Calu3 (cell line): ENCODE measurements around the gene SRGAP3. TPM values are rescaled to one million over a fixed set of nuclear protein-coding genes. Genes with fewer than 3 reads are reported as not detected.

ENCODE experiments used
- BruUV-seq: library from RNA; stranded (reverse); fragments of 400-500 nt; replicated peaks from 2 replicates; lab custom pipeline; 2021; lab: Mats Ljungman, UMichigan
- CTCF ChIA-PET: fragments of 300-600 bp; sonication (Branson Sonifier 250); formaldehyde crosslinking; loops from one replicate; lab custom pipeline; 2022; ENCODE audit warnings: antibody characterized with exemption; lab: Charles Lee
- DNase-seq: peaks from one replicate; pipeline ENCODE4 v3.0.0; 2022
- H3K27ac Mint-ChIP-seq: one replicate; pipeline ENCODE4 v1.8.0; 2022; ENCODE audit warnings: mixed read lengths; ENCODE audit not compliant: unreplicated experiment
- H3K27me3 Mint-ChIP-seq: one replicate; pipeline ENCODE4 v1.8.0; 2022; ENCODE audit warnings: mixed read lengths; ENCODE audit not compliant: unreplicated experiment
- H3K36me3 Mint-ChIP-seq: one replicate; pipeline ENCODE4 v1.8.0; 2022; ENCODE audit warnings: mild to moderate bottlenecking, moderate library complexity, mixed read lengths; ENCODE audit not compliant: insufficient read depth, unreplicated experiment
- H3K4me1 Mint-ChIP-seq: one replicate; pipeline ENCODE4 v1.8.0; 2022; ENCODE audit warnings: mild to moderate bottlenecking, low read depth, mixed read lengths; ENCODE audit not compliant: unreplicated experiment
- H3K4me3 Mint-ChIP-seq: one replicate; pipeline ENCODE4 v1.8.0; 2022; ENCODE audit warnings: mild to moderate bottlenecking, low read depth, moderate library complexity, mixed read lengths; ENCODE audit not compliant: unreplicated experiment
- H3K9me3 Mint-ChIP-seq: one replicate; pipeline ENCODE4 v1.8.0; 2022; ENCODE audit warnings: low read depth, mixed read lengths; ENCODE audit not compliant: unreplicated experiment
- CTCF ChIP-seq: fragments of 200-600 bp; IDR thresholded peaks from one replicate; pipeline ENCODE4 v1.8.0; 2022; ENCODE audit warnings: antibody characterized with exemption; ENCODE audit not compliant: unreplicated experiment
- intact Hi-C: fragments of 100-400 bp; cut with micrococcal nuclease; formaldehyde crosslinking; loops from one replicate; pipeline ENCODE4 v1.10.0; 2022; ENCODE audit not compliant: unreplicated experiment
- total RNA-seq: library from RNA; stranded (reverse); gene quantifications from 2 replicates; pipeline ENCODE4 v1.2.3, GENCODE V29; 2022

Gene SRGAP3
- total RNA-seq, 1 experiment from 2014 or later: 8.2 TPM

DNA sequence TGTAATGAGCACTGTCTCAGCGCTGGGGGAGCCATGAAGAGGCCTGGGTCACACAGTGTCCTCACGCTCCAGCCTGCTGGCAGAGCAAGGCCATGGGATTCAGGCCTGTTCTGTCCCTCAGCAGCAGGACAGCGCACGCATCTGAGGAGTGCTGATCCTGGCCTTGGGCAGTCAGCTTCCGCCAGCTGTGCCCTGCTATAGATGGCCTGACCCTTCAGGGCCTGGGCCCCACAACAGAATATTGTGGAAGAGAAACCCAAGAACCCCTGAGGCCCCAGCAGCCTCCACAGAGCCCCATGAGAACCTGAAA lies 78.6 kb downstream of the SRGAP3 start:
- intact Hi-C loops: no loop called here
- CTCF ChIA-PET: no interaction called here
- Mint-ChIP-seq H3K4me1 (peaks cover 31% of the 10 kb centered on the region), H3K27me3 (no peaks in the 10 kb centered on the region), H3K27ac (no peak overlapping the region), H3K36me3 (no peaks in the 10 kb centered on the region), H3K4me3 (no peak overlapping the region), H3K9me3 (no peaks in the 10 kb centered on the region)
- BruUV-seq: no TSS peak
- no peak for DNase-seq
- no peak for TF ChIP-seq CTCF

DNA sequence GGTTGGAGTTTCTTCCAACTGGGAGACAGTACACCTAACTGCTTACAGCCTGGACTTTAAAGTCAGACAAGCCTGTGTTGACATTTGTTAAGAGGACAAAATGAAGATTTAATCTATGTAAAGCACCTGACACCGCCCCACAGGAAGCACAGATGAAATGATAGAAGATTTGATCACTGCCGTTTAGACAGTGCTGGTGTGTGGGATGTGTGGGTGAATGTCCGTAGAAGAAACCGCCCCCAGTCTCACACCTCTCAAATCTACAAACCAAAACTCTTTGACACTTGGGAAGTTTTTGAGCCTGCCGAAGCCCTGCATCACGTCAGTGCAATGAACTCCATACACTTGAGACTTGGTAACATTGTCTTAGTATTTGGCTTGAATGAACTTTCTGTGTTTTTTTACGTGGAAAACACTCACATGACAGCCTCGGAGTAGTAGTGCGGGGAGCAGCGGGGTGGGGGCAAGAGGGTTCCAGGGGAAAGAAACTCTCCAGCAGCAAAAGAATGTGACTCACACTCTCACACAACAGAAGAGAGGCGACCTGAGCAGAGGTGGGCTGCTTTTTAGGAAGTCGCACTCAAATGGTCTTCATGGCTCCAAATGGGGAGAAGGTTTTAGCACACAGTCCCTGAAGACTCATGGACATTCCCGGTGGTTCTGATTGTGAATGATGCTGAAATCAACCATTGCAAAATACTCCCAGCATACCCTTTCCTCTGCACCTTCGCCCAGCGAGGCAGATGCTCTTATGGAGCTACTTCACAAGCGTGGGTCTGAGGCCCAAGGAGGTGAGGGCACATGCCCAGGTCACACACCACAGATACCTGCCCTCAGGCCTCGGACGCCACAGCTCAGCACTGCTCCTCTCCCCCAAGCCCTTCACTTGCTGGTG lies 79.2 kb downstream of the SRGAP3 start:
- H3K36me3 Mint-ChIP-seq: no peaks in the 10 kb centered on the region
- no peak overlapping the region for H3K27ac Mint-ChIP-seq
- CTCF ChIA-PET: no interaction called here
- H3K4me1 Mint-ChIP-seq: peaks cover 27% of the 10 kb centered on the region
- intact Hi-C loops: no loop called here
- no peaks in the 10 kb centered on the region for H3K9me3 Mint-ChIP-seq
- no peaks in the 10 kb centered on the region for H3K27me3 Mint-ChIP-seq
- no peak for TF ChIP-seq CTCF
- no peak overlapping the region for H3K4me3 Mint-ChIP-seq
- no peak for DNase-seq
- BruUV-seq: no TSS peak

- H3K27me3 Mint-ChIP-seq: no peaks in the 10 kb centered on the region
- no peaks in the 10 kb centered on the region for H3K36me3 Mint-ChIP-seq
- no peak overlapping the region for H3K27ac Mint-ChIP-seq
- H3K4me3 Mint-ChIP-seq: no peak overlapping the region
- intact Hi-C loops: no loop called here
- no TSS peak for BruUV-seq
- no peaks in the 10 kb centered on the region for H3K9me3 Mint-ChIP-seq
- CTCF ChIA-PET: no interaction called here
- no peak for TF ChIP-seq CTCF
- DNase-seq: no peak
- peaks cover 18% of the 10 kb centered on the region for H3K4me1 Mint-ChIP-seq
Observed at GRCh38 chr3:9169326-9169725, 80.1 kb downstream of the SRGAP3 start.

- no peaks in the 10 kb centered on the region for H3K36me3 Mint-ChIP-seq
- no peaks in the 10 kb centered on the region for H3K9me3 Mint-ChIP-seq
- TF ChIP-seq CTCF: no peak
- H3K4me3 Mint-ChIP-seq: no peak overlapping the region
- H3K27ac Mint-ChIP-seq: no peak overlapping the region
- CTCF ChIA-PET: no interaction called here
- no peaks in the 10 kb centered on the region for H3K27me3 Mint-ChIP-seq
- intact Hi-C loops: no loop called here
- DNase-seq: no peak
- BruUV-seq: no TSS peak
- H3K4me1 Mint-ChIP-seq: peaks cover 11% of the 10 kb centered on the region
Observed at GRCh38 chr3:9168241-9168741, 81.2 kb downstream of the SRGAP3 start.
